ENCODE measurements around the gene KLHDC10. TPM values are rescaled to one million over a fixed set of nuclear protein-coding genes. Genes with fewer than 3 reads are reported as not detected.
"Not testable (repeated sequence)": the region's sequence is repeated elsewhere in the genome, so short reads cannot be mapped to it uniquely, and the experiment has no call there.

The KLHDC10 gene
- total and polyA plus RNA-seq, 7 experiments from 2014 or later: 1.2 to 20.4 (median 15.9) TPM

DNA sequence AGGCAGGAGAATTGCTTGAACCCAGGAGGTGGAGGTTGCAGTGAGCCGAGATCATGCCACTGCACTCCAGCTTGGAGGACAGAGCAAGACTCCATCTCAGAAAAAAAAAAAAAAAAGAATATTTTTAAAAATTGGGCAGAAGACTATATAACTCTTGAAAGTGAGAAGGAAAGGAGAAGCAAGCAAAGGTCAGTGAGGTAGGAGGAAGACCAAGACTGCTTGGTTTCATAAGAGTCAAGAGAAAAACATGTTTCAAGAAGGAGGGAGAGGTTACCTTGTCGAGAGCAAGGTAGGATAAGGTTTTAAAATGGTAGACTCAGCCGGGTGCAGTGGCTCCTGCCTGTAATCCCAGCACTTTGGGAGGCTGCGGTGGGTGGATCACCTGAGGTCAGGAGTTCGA lies 14.9 kb downstream of the KLHDC10 start:
- peaks cover 4 to 25% (median 18%) of the 10 kb centered on the region in 5 donors for H3K36me3 Mint-ChIP-seq
- H3K4me3 Mint-ChIP-seq; H3K9me3 ChIP-seq (ENCODE audit: control insufficient read depth in 2 of 3, low read length in 3 of 3); H3K27ac Mint-ChIP-seq; H3K9me3 Mint-ChIP-seq; H3K4me3 ChIP-seq (ENCODE audit: low read length); H3K36me3 ChIP-seq (ENCODE audit: control insufficient read depth in 2 of 3, insufficient read depth in 3 of 3, low read length in 3 of 3); ATAC-seq; H3K27me3 Mint-ChIP-seq; H3K4me1 ChIP-seq (ENCODE audit: control insufficient read depth in 2 of 2, insufficient read depth in 2 of 2, low read length in 2 of 2); CTCF ChIA-PET; H3K27me3 ChIP-seq (ENCODE audit: control insufficient read depth in 2 of 2, insufficient read depth in 2 of 2, low read length in 2 of 2); DNase-seq; H3K27ac ChIP-seq (ENCODE audit: low read depth, low read length); intact Hi-C loops (cut with micrococcal nuclease): not testable (repeated sequence)
- POLR2A ChIA-PET: interaction anchor here (0.7 kb wide), 1 partner anchor 708 kb away, joined by 5 read pairs; no protein-coding TSS in a partner anchor
- H3K4me1 Mint-ChIP-seq: peaks cover 5 to 50% (median 34%) of the 10 kb centered on the region in 7 donors

GRCh38 chr7:130086938-130087337 lies 16.6 kb downstream of the KLHDC10 start:
- Histone ChIP-seq H3K9me3 (ENCODE audit: control insufficient read depth in 2 of 3, low read length in 3 of 3) (no peaks in the 10 kb centered on the region), H3K4me1 (ENCODE audit: control insufficient read depth in 2 of 2, insufficient read depth in 2 of 2, low read length in 2 of 2) (no peaks in the 10 kb centered on the region), H3K36me3 (ENCODE audit: control insufficient read depth in 2 of 3, insufficient read depth in 3 of 3, low read length in 3 of 3) (peaks cover 0 to 4% (median 0%) of the 10 kb centered on the region in 3 experiments), H3K27me3 (ENCODE audit: control insufficient read depth in 2 of 2, insufficient read depth in 2 of 2, low read length in 2 of 2) (no peaks in the 10 kb centered on the region), H3K4me3 (ENCODE audit: low read length) (no peak overlapping the region), H3K27ac (ENCODE audit: low read depth, low read length) (no peak overlapping the region)
- ChIA-PET CTCF (interaction anchor here (0.6 to 1.1 kb wide), 4 partner anchors 15 to 1124 kb away, joined by 3 to 6 read pairs (median 3); no protein-coding TSS in a partner anchor), POLR2A (no interaction called here)
- H3K9me3 Mint-ChIP-seq: no peaks in the 10 kb centered on the region
- DNase-seq: no peak
- H3K4me1 Mint-ChIP-seq: peaks cover 5 to 54% (median 34%) of the 10 kb centered on the region in 7 donors
- H3K36me3 Mint-ChIP-seq: peaks cover 4 to 32% (median 18%) of the 10 kb centered on the region in 5 donors
- H3K27me3 Mint-ChIP-seq: no peaks in the 10 kb centered on the region
- H3K4me3 Mint-ChIP-seq: no peak overlapping the region
- no peak for ATAC-seq
- intact Hi-C loops (cut with micrococcal nuclease): no loop called here
- H3K27ac Mint-ChIP-seq: peak overlapping the region in 1 of 9 donors; percentile 1

DNA sequence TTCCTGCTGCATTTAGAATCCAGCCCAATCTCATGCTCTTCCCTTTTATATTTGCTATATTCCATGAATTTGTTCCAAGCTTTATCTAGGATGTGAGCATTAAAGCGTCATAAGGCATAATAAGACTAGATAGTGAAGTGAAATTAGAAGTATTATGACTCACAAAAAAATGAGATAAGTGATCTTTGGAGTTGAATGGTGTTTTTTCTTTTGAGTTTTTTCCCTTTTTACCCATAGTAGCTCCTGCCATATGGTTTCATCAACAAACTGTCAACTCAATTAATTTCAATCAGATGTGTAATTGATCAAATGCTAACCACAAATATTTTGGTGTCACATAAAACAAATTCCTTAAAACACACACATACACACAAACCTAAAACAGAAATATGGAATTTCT lies 17.0 kb downstream of the KLHDC10 start:
- ATAC-seq (no peak), DNase-seq (no peak)
- Mint-ChIP-seq H3K9me3 (no peaks in the 10 kb centered on the region), H3K27me3 (no peaks in the 10 kb centered on the region), H3K36me3 (peaks cover 4 to 34% (median 18%) of the 10 kb centered on the region in 5 donors), H3K4me1 (peaks cover 5 to 54% (median 37%) of the 10 kb centered on the region in 7 donors), H3K27ac (no peak overlapping the region), H3K4me3 (no peak overlapping the region)
- H3K27ac ChIP-seq (ENCODE audit: low read depth, low read length): no peak overlapping the region
- peaks cover 0 to 4% (median 0%) of the 10 kb centered on the region in 3 experiments for H3K36me3 ChIP-seq (ENCODE audit: control insufficient read depth in 2 of 3, insufficient read depth in 3 of 3, low read length in 3 of 3)
- ChIA-PET CTCF (interaction anchor here (0.6 to 1.1 kb wide), 4 partner anchors 15 to 1124 kb away, joined by 3 to 6 read pairs (median 3); no protein-coding TSS in a partner anchor), POLR2A (interaction anchor here (0.6 kb wide), 1 partner anchor 283 kb away, joined by 3 read pairs; no protein-coding TSS in a partner anchor)
- no peak overlapping the region for H3K4me3 ChIP-seq (ENCODE audit: low read length)
- H3K9me3 ChIP-seq (ENCODE audit: control insufficient read depth in 2 of 3, low read length in 3 of 3): no peaks in the 10 kb centered on the region
- no peaks in the 10 kb centered on the region for H3K27me3 ChIP-seq (ENCODE audit: control insufficient read depth in 2 of 2, insufficient read depth in 2 of 2, low read length in 2 of 2)
- intact Hi-C loops (cut with micrococcal nuclease): no loop called here
- H3K4me1 ChIP-seq (ENCODE audit: control insufficient read depth in 2 of 2, insufficient read depth in 2 of 2, low read length in 2 of 2): no peaks in the 10 kb centered on the region

GRCh38 chr7:130090745-130091532 lies 20.6 kb downstream of the KLHDC10 start:
- no peaks in the 10 kb centered on the region for H3K36me3 ChIP-seq (ENCODE audit: control insufficient read depth in 2 of 3, insufficient read depth in 3 of 3, low read length in 3 of 3)
- H3K36me3 Mint-ChIP-seq: peaks cover 0 to 31% (median 10%) of the 10 kb centered on the region in 5 donors
- H3K4me3 Mint-ChIP-seq: no peak overlapping the region
- CTCF ChIA-PET: no interaction called here
- no peaks in the 10 kb centered on the region for H3K9me3 Mint-ChIP-seq
- no peaks in the 10 kb centered on the region for H3K27me3 Mint-ChIP-seq
- H3K27ac Mint-ChIP-seq: no peak overlapping the region
- intact Hi-C loops (cut with micrococcal nuclease): no loop called here
- H3K27me3 ChIP-seq (ENCODE audit: control insufficient read depth in 2 of 2, insufficient read depth in 2 of 2, low read length in 2 of 2): no peaks in the 10 kb centered on the region
- H3K4me3 ChIP-seq (ENCODE audit: low read length): no peak overlapping the region
- H3K9me3 ChIP-seq (ENCODE audit: control insufficient read depth in 2 of 3, low read length in 3 of 3): no peaks in the 10 kb centered on the region
- peaks cover 4 to 40% (median 20%) of the 10 kb centered on the region in 7 donors for H3K4me1 Mint-ChIP-seq
- H3K27ac ChIP-seq (ENCODE audit: low read depth, low read length): no peak overlapping the region
- ATAC-seq (no peak), DNase-seq (no peak)
- POLR2A ChIA-PET: interaction anchor here (0.6 kb wide), 1 partner anchor 182 kb away, joined by 6 read pairs; no protein-coding TSS in a partner anchor
- H3K4me1 ChIP-seq (ENCODE audit: control insufficient read depth in 2 of 2, insufficient read depth in 2 of 2, low read length in 2 of 2): no peaks in the 10 kb centered on the region

DNA sequence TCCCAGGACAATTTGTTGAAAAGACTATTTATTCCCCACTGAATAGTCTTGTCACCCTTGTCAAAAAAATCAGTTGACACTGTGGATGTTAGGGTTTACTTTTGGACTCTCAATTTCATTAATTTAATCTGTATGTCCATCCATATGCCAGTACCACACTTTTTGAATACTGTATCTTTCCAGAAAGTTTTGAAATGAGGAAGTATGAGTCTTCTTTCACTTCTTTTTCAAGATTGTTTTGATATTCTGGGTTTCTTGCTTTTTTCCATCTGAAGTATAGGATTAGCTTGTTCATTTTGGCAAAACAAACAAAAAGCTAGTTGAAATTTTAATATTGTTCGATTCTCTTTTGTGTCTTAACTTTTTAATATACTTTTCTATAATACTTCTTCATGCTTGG lies 21.7 kb downstream of the KLHDC10 start:
- H3K4me1 ChIP-seq (ENCODE audit: control insufficient read depth in 2 of 2, insufficient read depth in 2 of 2, low read length in 2 of 2): no peaks in the 10 kb centered on the region
- no peaks in the 10 kb centered on the region for H3K36me3 ChIP-seq (ENCODE audit: control insufficient read depth in 2 of 3, insufficient read depth in 3 of 3, low read length in 3 of 3)
- ChIA-PET POLR2A (no interaction called here), CTCF (no interaction called here)
- no peak for ATAC-seq
- Mint-ChIP-seq H3K36me3 (peaks cover 0 to 29% (median 9%) of the 10 kb centered on the region in 5 donors), H3K4me1 (peaks cover 3 to 32% (median 12%) of the 10 kb centered on the region in 7 donors), H3K9me3 (no peaks in the 10 kb centered on the region), H3K27me3 (no peaks in the 10 kb centered on the region), H3K4me3 (no peak overlapping the region), H3K27ac (no peak overlapping the region)
- DNase-seq: no peak
- H3K9me3 ChIP-seq (ENCODE audit: control insufficient read depth in 2 of 3, low read length in 3 of 3): no peaks in the 10 kb centered on the region
- no peak overlapping the region for H3K4me3 ChIP-seq (ENCODE audit: low read length)
- H3K27me3 ChIP-seq (ENCODE audit: control insufficient read depth in 2 of 2, insufficient read depth in 2 of 2, low read length in 2 of 2): no peaks in the 10 kb centered on the region
- intact Hi-C loops (cut with micrococcal nuclease): no loop called here
- no peak overlapping the region for H3K27ac ChIP-seq (ENCODE audit: low read depth, low read length)

GRCh38 chr7:130092598-130092997 lies 22.3 kb downstream of the KLHDC10 start:
- peak overlapping the region in 1 of 9 donors; percentile 54 for H3K27ac Mint-ChIP-seq
- H3K4me1 Mint-ChIP-seq: peaks cover 0 to 29% (median 12%) of the 10 kb centered on the region in 7 donors
- DNase-seq: no peak
- H3K4me3 ChIP-seq (ENCODE audit: low read length): no peak overlapping the region
- peaks cover 0 to 29% (median 9%) of the 10 kb centered on the region in 5 donors for H3K36me3 Mint-ChIP-seq
- H3K27me3 ChIP-seq (ENCODE audit: control insufficient read depth in 2 of 2, insufficient read depth in 2 of 2, low read length in 2 of 2): no peaks in the 10 kb centered on the region
- POLR2A ChIA-PET: no interaction called here
- no peak overlapping the region for H3K27ac ChIP-seq (ENCODE audit: low read depth, low read length)
- H3K9me3 Mint-ChIP-seq: no peaks in the 10 kb centered on the region
- intact Hi-C loops (cut with micrococcal nuclease): no loop called here
- no peaks in the 10 kb centered on the region for H3K36me3 ChIP-seq (ENCODE audit: control insufficient read depth in 2 of 3, insufficient read depth in 3 of 3, low read length in 3 of 3)
- no peaks in the 10 kb centered on the region for H3K4me1 ChIP-seq (ENCODE audit: control insufficient read depth in 2 of 2, insufficient read depth in 2 of 2, low read length in 2 of 2)
- no peak overlapping the region for H3K4me3 Mint-ChIP-seq
- no peaks in the 10 kb centered on the region for H3K27me3 Mint-ChIP-seq
- H3K9me3 ChIP-seq (ENCODE audit: control insufficient read depth in 2 of 3, low read length in 3 of 3): no peaks in the 10 kb centered on the region
- ATAC-seq: no peak
- CTCF ChIA-PET: no interaction called here

All from naive thymus-derived CD4-positive, alpha-beta T cell (primary cell).